Transverse colon (tissue), 4 donors: Measurements from ENCODE around the gene RELN. TPM values are rescaled to one million over a fixed set of nuclear protein-coding genes. Genes with fewer than 3 reads are reported as not detected.

Experiments used
- DNase-seq: peaks from one replicate; pipeline ENCODE4 v3.0.0-alpha.2; 2019
- H3K27ac ChIP-seq, 4 donors: fragments of 200-600 bp; sonication (generic); 2 replicates each; pipeline ENCODE4 v1.5.1; 2016 to 2018; ENCODE audit warnings: inconsistent platforms in 4 of 4
- H3K27me3 ChIP-seq: fragments of 200-600 bp; sonication (generic); 2 replicates; pipeline ENCODE4 v1.5.1; 2017; ENCODE audit warnings: inconsistent platforms
- H3K36me3 ChIP-seq, 4 donors: fragments of 200-600 bp; sonication (generic); 2 replicates each; pipeline ENCODE4 v1.5.1; 2017 to 2019; ENCODE audit warnings: inconsistent platforms in 4 of 4
- H3K4me1 ChIP-seq, 4 donors: fragments of 200-600 bp; sonication (generic); 2 replicates each; pipeline ENCODE4 v1.5.1; 2017 to 2020; ENCODE audit warnings: inconsistent platforms in 4 of 4
- H3K4me3 ChIP-seq, 4 donors: fragments of 200-600 bp; sonication (generic); 1 replicate in 1 of 4; 2 replicates in 3 of 4; pipeline versions ENCODE4 v1.5.1 to v1.6.1; 2017 to 2019; ENCODE audit warnings: inconsistent platforms in 4 of 4
- H3K9me3 ChIP-seq, 2 donors: fragments of 200-600 bp; sonication (generic); 2 replicates each; pipeline ENCODE4 v1.5.1; 2017 to 2019; ENCODE audit warnings: inconsistent platforms in 2 of 2
- CTCF ChIP-seq, 5 experiments: fragments of 200-600 bp in 3 of 5; fragments of 450-650 bp in 2 of 5; sonication (generic) in 3 of 5; IDR thresholded peaks; 1 replicate in 2 of 5; 2 replicates in 3 of 5; pipeline ENCODE4 v1.5.1; 2016 to 2017; ENCODE audit warnings: antibody characterized with exemption in 5 of 5, inconsistent platforms in 3 of 5, mild to moderate bottlenecking in 2 of 5, moderate library complexity in 1 of 5
- EP300 ChIP-seq: sonication (generic); formaldehyde crosslinking; IDR thresholded peaks from one replicate; pipeline ENCODE4 v1.6.1; 2017; ENCODE audit warnings: antibody characterized with exemption, low read depth
- POLR2A ChIP-seq: fragments of 450-650 bp; IDR thresholded peaks from one replicate; pipeline ENCODE4 v1.6.1; 2016; ENCODE audit warnings: antibody characterized with exemption, mild to moderate bottlenecking, moderate library complexity
- POLR2AphosphoS5 ChIP-seq, 3 donors: sonication (generic); formaldehyde crosslinking; IDR thresholded peaks; one replicate each; pipeline ENCODE4 v1.6.1; 2016; ENCODE audit warnings: antibody characterized with exemption in 3 of 3
- WGBS, 2 donors: methylation state at CpG; one replicate each; pipeline ENCODE4 v1.1.5; 2018; ENCODE audit warnings: low coverage in 1 of 2; 5-methylcytosine and 5-hydroxymethylcytosine counted together
- in situ Hi-C, 4 donors: fragments of 200-750 bp; cut with MboI; loops; one replicate each; pipeline versions ENCODE4 v1.15.0 to v1.15.1; 2017; ENCODE audit warnings: low sequenced_read_pairs in 3 of 4, low pct_ligation_motif_present in 1 of 4, low pct_unique_long_range_greater_than_20kb in 1 of 4
- intact Hi-C: fragments of 100-400 bp; cut with DNase I; formaldehyde crosslinking; loops from one replicate; pipeline ENCODE4 v1.15.1; 2023; ENCODE audit warnings: low total_unique reads
- total RNA-seq, 4 donors: library from RNA; depleted of rRNA; stranded (reverse); fragments of >200 nt; gene quantifications; one replicate each; pipeline ENCODE4 v1.1.0, GENCODE V29; 2016

Gene RELN
- total RNA-seq, 4 donors from 2014 or later, result 1.00 to 2.7 (median 1.5) TPM; not detected in 1

- peaks cover 40% of the 10 kb centered on the region for H3K27me3 ChIP-seq
- no peaks in the 10 kb centered on the region for H3K9me3 ChIP-seq
- 65 to 68% methylated on average over 5 to 6 of the region's 6 CpGs for WGBS, 2 donors
- no peak overlapping the region for H3K4me3 ChIP-seq
- in situ Hi-C loops, result no loop called here
- TF ChIP-seq POLR2A (no peak), EP300 (no peak), POLR2AphosphoS5 (IDR thresholded peaks at IDR 0.05) (no peak), CTCF (IDR thresholded peaks at IDR 0.05) (no peak)
- no peaks in the 10 kb centered on the region for H3K36me3 ChIP-seq
- DNase-seq, result no peak
- intact Hi-C loops, result loop anchor here (1.0 kb wide), 1 partner anchor 22 kb away; no protein-coding TSS in a partner anchor
- no peak overlapping the region for H3K27ac ChIP-seq
- H3K4me1 ChIP-seq, result peaks cover 0 to 13% (median 11%) of the 10 kb centered on the region in 4 donors
Measured at GRCh38 chr7:103985565-103986126, 3.8 kb downstream of the RELN start.

- H3K4me3 ChIP-seq, result no peak overlapping the region
- peaks cover 25% of the 10 kb centered on the region for H3K27me3 ChIP-seq
- no peaks in the 10 kb centered on the region for H3K36me3 ChIP-seq
- H3K4me1 ChIP-seq, result peaks cover 0 to 5% (median 3%) of the 10 kb centered on the region in 4 donors
- WGBS, 2 donors, result 84 to 90% methylated on average over 1 of the region's 1 CpG
- H3K9me3 ChIP-seq, result no peaks in the 10 kb centered on the region
- H3K27ac ChIP-seq, result no peak overlapping the region
- no peak for DNase-seq
- intact Hi-C loops, result no loop called here
- in situ Hi-C loops, result no loop called here
- TF ChIP-seq CTCF (IDR thresholded peaks at IDR 0.05), result no peak
- no peak for TF ChIP-seq POLR2AphosphoS5 (IDR thresholded peaks at IDR 0.05)
- TF ChIP-seq EP300, result no peak
Measured at GRCh38 chr7:103984050-103984449, 5.4 kb downstream of the RELN start.

- no peaks in the 10 kb centered on the region for H3K9me3 ChIP-seq
- TF ChIP-seq POLR2A (no peak), CTCF (IDR thresholded peaks at IDR 0.05) (no peak), POLR2AphosphoS5 (IDR thresholded peaks at IDR 0.05) (no peak), EP300 (no peak)
- in situ Hi-C loops, result no loop called here
- H3K36me3 ChIP-seq, result no peaks in the 10 kb centered on the region
- no peaks in the 10 kb centered on the region for H3K4me1 ChIP-seq
- DNase-seq, result no peak
- intact Hi-C loops, result no loop called here
- no peak overlapping the region for H3K4me3 ChIP-seq
- H3K27ac ChIP-seq, result no peak overlapping the region
- 62 to 64% methylated on average over 5 to 6 of the region's 6 CpGs for WGBS, 2 donors
- H3K27me3 ChIP-seq, result peaks cover 18% of the 10 kb centered on the region
Measured at GRCh38 chr7:103983201-103983977, 6.1 kb downstream of the RELN start.

- Histone ChIP-seq H3K4me3 (no peak overlapping the region), H3K27ac (no peak overlapping the region), H3K4me1 (no peaks in the 10 kb centered on the region), H3K9me3 (no peaks in the 10 kb centered on the region), H3K36me3 (no peaks in the 10 kb centered on the region), H3K27me3 (no peaks in the 10 kb centered on the region)
- no peak for TF ChIP-seq CTCF (IDR thresholded peaks at IDR 0.05)
- TF ChIP-seq POLR2AphosphoS5 (IDR thresholded peaks at IDR 0.05), result no peak
- TF ChIP-seq POLR2A, result no peak
- no peak for TF ChIP-seq EP300
- intact Hi-C loops, result no loop called here
- no peak for DNase-seq
- in situ Hi-C loops, result no loop called here
- 31 to 38% methylated on average over 2 of the region's 2 CpGs for WGBS, 2 donors
Measured at GRCh38 chr7:103981003-103981423, 8.4 kb downstream of the RELN start.
